GM21528 (cell line): ENCODE data around the gene REEP6.
"Not testable (repeated sequence)": the region's sequence is repeated elsewhere in the genome, so short reads cannot be mapped to it uniquely, and the experiment has no call there.

Experiments
- ATAC-seq: cut with Tn5 transposase; IDR thresholded peaks from one replicate; pipeline ENCODE4 v1.9.1; 2021; ENCODE audit warnings: mild to moderate bottlenecking, moderate library complexity; ENCODE audit not compliant: unreplicated experiment, low FRiP score

Gene REEP6

DNA sequence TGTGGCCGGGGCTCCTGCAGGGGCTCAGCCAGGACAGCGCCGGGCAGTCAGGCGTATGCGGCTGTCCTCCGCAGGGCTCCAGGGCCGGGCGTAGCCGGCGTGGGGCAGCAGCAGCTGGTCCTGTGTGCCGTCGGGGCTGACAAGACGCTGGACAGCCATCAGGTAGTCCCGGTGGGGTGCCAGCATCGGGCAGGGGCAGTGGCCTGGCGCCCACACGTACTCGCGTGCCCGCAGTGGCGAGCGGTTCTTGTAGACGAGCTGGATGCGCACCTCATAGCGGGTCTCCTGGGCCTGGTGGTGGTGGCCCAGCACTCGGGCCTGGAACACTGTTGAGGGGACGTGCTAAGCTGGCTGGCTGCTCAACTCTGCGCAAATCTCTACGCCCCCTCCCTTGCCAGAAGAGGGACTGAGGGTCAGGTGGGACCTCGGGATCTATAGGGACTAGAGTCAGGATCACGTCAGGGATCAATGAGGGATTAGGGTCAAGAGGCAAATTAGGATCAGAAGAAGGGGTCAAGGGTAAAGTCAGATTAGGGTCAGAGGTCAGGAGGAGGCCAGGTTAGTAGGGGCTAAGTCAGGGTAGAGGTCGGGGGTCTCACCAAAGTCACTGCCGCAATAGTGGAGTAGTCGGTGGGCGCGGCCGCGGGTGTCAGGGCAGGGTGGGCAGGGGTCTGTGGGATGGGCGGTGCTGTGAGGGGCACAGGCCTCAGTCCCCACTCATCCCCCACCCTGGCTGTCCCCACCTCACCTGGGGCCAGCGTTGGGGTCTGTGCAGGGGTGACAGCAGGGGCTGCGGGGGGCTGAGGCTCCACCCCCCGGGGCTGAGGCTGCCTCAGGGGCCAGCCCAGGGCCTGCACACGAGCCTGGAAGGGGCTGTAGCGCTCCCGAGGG is 15.3 kb downstream of the REEP6 start:
- ATAC-seq = no peak

DNA sequence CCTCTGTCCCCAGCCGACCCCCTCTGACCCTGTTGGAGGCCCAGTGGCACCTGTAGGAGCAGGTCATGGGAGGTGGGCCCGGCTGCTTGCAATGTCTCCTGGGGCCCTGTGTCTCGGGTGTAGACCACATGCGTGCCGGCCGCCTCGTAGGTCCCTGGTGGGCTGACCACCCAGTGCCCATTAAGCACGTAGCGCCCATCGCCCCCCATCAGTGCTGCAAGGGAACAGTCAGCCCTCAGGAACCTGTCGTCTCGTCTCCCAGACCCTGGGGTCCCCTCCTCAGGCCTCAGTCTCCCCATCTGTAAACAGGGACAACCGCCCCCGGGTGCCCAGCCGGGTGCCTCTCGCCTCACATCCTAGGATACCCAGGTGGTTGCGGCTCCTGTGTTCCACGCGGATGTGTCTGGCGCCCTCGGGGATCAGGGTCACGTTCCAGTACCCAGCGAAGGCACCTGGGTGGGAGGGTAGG is 16.2 kb downstream of the REEP6 start:
- no peak for ATAC-seq

DNA sequence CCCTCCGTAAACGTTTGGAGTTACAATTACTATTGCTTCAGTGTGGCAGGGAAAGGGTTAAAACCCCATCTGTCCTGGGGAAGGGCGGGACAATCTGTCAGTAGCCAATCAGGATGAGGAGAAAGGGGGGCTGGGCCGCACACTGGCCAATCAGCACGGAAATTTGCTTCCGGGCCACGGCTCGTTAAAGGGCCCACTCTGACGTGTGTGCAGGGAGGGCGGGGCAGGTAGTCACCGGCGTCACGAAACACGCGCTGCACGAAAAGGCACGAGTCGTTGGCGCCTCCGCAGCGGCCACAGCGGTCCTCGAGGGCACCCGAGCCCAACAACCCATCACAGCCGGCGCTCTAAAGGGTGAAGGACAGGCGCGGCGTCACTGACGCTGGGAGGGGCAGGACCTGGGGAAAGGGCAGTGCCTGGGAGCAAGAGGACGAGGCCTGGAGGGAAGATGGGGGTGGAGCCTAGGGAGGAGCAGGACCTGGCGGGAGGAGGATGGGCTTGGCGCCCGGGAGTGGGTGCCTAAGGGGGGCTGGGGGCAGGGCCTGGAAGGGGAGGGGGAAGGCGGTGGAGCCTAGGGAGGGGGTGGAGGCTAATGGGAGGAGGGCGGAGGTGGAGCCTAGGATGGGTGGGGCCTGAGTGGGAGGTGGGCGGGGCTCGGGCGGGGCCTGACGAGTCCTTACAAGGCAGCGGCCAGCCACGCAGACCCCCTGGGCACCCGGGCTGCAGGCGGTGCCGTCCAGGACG is 17.0 kb downstream of the REEP6 start:
- no peak for ATAC-seq

DNA sequence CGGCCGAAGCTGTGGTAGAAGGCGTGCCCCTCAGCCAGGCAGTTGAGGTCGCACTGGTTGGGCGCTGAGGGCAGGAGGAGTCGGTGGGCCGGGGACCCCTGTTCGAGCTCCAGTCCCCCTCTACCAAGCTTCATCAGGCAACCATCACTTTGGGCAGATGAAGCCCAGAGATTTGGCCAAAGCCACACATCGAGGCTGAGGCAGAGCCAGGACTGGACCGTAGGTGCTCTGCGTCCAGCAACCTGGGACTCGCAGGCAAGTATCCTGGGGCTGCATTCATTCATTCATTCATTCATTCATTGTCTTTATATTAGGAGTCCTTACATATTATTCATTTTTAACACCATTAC is 17.5 kb downstream of the REEP6 start:
- no peak for ATAC-seq

DNA sequence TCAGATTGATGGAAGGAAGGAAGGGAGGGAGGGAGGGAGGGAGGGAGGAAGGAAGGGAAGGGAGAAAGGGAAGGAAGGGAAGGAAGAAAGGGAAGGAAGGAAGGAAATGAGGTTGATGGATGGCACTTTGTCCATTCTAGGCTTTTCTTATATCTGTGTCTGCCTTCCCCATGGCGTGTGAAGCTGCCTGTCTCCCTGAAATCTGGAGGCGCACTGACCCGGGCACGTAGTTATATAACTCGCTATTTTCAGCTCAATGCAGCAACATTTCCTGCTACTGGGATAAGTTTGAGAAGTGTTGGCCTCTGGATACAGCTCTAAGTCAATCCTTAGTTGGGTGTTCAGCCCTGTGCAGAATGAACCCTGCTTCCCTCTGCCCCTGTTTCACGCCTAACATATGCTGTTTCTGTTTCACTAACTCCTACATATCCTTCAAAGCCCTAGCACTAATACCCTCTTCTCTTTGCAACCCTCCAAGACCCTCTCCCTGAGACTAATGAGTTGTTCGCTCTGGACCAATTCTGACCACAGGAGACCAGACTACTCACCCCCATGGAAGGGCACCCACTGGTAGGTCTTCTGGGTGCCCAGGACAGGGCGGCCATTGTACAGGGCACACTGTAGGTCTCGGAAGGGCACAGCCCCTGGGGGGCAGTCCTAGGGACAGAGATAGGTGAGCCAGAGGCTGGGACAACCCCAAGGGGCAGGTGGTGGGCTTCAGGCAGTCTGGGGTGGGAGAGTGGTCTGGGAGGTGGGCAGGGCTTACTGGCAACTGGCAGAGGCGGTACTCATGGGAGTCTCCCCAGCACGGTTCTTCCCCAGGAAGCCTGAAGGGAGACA is 18.8 kb downstream of the REEP6 start:
- no peak for ATAC-seq

DNA sequence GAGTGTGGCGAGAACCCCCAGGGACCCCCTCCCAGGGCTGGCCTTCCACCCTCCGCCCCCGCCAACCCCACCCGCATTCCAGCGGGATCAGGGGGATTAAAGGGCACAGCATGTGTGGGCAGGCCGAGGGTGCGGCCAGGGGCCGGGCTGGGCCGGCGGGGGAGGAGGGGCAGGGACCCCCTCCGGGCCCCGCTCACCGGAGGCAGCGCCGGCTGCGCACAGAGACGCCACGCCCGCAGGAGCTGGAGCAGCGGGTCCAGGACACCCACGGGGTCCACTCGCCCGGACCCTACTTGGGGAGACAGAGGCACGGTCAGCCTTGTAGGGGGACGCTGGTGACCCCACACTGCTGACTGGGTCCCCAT is 19.4 kb downstream of the REEP6 start:
- no peak for ATAC-seq

DNA sequence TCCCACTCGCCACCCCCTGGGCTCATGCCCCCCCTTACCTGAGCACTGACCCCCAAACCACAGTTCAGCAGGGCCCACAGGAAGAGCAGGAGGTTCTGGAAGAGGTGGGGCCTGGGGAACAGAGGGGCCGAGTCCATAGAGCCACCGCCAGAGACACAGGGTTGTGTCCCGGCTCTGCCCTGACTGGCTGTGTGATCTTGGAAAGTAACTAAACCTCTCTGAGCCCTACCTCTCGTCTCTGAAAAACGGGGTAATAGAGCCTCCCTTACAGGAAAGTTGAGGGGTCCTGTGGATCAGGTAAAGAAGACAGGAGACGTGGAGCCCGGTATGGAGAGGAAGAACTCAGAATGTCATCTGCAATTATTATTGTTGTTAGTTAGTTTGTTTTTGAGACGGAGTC is 19.8 kb downstream of the REEP6 start:
- no peak for ATAC-seq

DNA sequence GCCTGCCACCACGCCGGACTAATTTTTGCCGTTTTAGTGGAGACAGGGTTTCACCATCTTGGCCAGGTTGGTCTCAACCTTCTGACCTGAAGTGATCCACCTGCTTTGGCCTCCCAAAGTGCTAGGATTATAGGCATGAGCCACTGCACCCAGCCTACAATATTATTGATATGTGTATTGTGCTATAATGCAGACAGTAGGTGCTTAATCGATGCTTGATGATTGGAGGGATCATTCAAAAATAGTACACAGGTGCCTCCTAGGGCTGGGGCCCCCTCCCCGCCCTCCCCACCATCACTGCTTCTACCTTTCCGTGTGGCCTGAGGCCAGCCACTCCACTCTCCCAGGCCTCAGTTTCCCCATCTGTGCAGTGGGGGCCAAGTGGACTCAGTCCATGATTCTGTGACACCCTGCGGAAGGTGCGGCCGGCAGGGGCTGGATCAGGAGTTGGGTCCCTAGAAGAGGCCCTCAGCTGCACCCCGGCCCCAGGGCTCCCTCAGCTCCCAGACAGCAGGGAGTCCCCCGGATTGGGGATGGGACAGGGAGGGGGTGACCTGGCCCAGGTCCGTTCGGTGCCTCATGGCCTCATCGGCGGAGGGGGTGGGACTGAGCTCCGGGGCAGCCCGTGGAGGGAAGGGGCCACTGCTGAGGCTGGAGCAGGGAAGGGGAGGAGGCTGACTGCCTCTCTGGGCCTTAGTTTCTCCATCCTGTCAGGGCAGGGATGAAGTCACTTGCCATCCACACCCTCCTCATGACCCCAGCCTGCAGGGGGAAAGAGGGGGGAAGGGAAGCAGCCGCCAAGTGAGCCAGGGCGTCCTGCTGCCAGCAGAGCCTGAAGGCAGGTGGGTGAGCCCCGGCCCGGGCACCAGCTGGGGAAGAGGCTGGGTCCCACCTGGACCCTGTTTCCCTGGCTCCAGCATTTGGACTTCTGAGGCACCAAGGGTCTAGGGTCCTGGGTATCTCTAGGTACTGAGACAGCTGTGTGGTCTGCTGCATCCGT is 20.6 kb downstream of the REEP6 start:
- no peak for ATAC-seq

DNA sequence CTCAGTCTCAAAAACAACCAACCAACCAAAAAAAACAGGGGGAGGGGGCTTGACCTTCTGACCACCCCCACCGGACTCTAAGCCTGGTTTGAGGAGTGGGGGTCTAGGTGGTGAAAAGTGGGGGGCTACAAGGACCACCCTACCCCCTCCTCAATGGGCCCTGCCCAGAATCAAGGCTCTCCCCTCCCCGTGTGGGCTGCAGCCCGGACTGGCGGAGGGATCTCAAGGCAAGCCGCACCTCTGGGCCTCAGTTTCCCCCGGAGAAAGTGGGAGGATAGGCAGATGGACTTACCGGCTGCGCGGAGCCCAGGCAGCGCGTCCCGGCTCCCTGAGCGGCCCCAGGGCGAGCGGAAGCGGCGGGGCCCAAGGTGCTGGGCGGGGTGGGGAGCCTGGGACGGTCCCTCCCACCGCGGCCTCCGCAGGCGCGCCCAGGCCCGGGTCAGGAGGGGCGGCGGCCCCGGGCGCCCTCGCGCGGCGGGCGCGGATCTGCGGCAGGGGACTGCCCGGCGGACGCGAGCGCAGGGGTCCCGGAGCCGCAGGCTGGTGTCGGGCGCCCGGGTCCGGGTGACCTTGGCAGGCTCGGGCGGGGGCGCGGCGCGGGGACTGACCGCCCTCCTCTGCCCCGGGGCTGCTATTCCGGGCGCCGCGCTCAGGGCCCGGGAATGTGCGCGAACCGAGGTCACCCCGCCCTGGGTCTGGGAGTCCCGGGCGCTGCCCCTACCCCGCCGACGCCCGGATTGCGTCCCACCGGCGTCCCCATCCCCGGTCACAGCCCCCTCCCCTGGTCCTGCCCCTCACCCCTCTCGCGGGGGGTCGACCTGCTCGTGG is 21.9 kb downstream of the REEP6 start, which contains the start of gene ADAMTSL5:
Gene ADAMTSL5 (minus strand): TSS at position 349 of the 828 bp plus-strand sequence. CDS start 2,076 bp downstream, outside the sequence.
- no peak for ATAC-seq

DNA sequence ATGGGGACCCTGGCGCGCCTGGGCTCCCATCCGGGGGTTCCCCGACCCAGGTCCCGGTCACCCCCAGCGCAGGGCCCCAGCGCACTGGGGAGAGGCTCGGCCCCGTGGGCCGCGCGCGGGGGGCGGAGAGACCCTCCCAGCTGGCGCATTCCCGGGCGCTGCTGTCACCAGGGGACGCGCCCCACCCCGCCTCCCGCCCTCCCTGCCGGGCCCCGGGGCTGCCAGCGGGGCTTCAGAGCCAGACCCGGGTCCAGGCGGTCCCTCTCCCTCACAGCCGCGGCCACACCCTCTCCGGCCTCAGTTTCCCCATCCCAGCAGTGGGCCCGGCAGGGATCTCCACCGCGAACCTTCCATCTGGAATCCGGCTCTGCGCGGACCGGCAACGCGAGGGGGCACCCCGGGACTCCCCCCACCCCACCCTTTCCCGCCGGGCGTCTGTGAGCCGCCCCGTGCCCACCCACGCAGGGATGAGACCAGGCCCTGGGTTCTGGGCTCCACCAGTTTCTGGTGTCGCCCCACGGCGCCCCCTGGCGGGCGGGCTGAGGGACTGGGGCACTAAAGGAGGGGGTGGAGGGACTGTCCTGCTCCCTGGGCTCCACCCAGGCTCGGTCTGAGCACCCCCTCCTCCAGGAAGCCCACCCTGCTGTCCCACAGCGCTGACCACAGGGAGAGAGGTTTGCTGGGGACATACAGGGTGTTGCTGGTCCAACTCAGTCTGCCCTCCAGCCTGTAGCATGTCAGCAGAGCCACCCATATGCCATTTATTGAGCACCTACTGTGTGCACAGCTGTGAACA is 22.7 kb downstream of the REEP6 start:
- ATAC-seq = no peak

DNA sequence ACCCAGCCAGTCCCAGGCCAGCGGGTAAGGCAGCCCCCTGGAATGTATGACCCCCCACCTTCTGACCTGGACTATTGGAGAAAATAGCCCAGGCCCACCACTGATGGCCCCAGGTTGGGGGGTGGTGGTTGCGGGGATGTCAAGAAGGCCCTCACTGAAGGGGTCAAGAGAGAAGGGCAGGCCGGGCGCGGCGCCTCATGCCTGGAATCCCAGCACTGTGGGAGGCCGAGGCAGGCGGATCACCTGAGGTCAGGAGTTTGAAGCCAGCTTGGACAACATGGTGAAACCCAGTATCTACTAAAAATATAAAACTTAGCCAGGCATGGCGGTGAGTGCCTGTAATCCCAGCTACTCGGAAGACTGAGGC is 23.3 kb downstream of the REEP6 start:
- ATAC-seq = no peak

DNA sequence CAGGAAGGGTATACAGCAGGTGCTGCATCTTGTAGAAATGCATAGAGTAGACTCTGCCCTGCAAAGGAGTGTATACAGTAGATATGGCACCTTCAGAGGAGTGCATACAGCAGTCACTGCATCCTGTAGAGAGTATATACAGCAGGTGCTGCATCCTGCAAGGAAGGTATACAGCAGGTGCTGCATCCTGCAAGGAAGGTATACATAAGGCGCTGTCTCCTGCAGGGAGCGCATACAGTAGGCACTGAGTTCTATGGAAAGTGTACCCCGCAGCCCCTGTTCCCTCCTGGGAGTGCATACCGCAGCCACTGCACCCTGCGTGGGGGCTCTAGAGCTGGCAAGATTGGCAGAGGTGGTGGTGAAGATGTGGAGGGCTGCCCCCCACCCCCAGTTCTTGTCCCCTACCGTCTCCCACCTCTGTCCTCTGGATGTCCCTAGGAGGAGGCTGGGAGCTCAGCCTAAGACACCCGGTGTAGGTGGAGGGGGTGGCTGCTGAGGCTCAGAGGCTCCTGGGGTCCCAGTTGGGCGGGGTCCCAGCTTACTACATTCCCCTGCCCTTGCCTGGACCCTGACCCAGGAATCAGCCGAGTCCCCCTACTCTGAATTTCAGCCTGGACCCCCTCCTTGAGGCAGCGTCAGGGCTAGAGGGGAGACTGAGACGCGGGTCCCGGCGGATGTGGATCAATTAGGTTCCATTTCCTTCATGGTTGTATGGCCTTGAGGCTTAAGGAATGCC is 24.2 kb downstream of the REEP6 start:
- ATAC-seq = no peak

DNA sequence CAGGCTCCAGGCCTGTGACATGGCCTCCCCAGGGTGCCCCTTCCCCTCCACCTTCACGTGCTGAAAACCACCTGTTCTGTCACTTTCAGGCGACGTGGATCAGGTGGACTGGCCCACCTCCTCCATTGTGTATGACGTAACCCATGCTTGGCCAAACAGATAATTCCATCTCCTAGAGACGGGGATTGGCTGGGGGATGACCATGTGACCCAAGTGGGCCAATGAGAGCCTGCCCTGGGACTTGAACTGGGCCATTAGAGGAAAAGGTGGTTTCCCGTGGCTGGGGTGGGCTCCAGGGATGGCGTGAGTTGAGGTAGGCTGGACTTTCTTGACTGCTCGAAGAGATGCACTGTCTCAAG is 25.4 kb downstream of the REEP6 start:
- no peak for ATAC-seq

DNA sequence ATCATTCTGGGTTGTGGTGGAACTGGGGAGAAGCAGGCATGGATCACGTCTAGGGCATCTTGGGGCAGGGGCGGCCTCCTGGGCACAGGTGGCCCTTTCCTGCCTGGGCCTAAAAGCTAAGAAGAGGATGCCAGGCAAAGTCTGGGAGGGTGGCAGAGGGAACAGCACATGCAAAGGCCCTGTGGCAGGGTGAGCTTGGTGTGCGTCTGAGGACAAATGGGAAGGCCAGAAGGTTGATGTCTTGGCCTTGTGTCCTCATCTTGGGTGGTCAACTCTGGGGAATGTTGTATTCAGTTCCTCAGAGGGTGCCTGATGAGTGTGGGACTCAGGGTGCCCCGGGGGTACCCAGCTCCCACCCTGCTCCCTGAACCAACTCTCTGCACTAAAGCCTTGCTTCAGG is 27.5 kb downstream of the REEP6 start:
- ATAC-seq = no peak

DNA sequence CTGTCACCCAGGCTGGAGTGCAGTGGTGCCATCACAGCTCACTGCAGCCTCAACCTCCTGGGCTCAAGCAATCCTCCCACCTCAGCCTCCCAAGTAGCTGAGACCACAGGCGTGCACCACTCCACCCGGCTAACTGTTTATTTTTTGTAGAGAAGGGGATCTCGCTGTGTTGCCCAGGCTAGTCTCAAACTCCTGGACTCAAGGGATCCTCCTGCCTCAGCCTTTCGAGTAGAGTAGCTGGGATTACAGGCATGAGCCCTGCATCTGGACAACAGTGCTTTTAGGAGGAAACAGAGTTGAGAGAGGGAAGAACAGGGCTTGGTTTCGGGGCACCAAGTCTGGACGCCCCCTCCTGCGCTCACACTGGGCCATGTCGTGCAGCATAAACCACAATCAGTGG is 28.8 kb downstream of the REEP6 start:
- not testable (repeated sequence) for ATAC-seq

DNA sequence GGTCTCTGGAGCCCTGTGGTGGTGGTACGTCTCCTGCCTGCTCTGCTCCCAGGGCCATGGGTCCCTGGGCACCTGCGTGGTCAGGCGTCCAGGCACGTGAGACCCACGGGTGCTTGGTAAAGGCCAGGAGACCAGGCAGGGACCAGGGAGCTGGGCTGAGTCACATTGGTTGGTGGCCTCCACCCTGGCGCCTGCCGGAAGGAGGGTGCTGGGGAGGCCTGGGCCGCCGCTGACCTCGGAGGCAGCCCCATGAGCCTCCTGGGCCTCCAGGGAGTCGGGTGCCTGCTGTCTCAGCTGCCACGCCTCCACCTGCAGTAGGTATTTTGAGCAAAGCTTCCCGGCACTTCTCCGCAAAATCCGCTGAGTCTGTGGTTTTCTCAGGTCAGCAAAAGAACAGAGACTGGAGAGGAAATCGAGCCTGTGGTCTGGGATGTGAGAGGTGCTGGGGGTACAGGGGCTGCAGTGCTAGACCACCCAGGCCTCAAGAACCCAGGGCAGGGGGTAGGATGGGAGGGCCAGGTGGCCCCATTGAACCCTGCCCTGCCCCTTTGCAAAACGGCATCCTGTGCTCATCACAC is 29.3 kb downstream of the REEP6 start:
- ATAC-seq = no peak

DNA sequence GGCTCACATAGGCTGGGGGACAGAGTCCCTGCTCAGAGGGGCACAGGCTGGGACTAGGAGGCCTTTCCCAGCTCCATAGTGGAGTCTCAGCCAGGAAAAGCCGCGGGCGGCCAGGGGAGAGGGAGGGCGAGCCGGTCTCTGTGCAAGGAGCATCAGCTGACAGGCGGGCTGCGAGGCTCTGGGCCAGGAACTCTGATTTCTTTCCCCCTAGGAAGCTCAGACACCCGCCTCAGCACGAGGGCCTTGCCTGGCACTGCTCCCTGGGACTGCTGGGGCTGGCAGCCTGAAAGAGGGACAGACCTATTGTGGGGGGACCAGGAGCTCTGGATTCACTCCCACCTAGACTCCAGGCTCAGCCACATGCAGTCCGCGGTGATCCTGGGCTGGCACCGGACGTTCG is 30.7 kb downstream of the REEP6 start:
- ATAC-seq = no peak
